ENCODE data around the gene GBP1. TPM values are rescaled to one million over a fixed set of nuclear protein-coding genes. Genes with fewer than 3 reads are reported as not detected.
"Not testable (repeated sequence)": the region's sequence is repeated elsewhere in the genome, so short reads cannot be mapped to it uniquely, and the experiment has no call there.

GBP1 gene
- total RNA-seq, 2 experiments from 2014 or later = 146 to 147 TPM

- peaks cover 22% of the 10 kb centered on the region for H3K36me3 Mint-ChIP-seq (ENCODE audit: low read depth)
- no peak overlapping the region for H3K4me3 Mint-ChIP-seq
- H3K27me3 Mint-ChIP-seq (ENCODE audit: low read depth) = no peaks in the 10 kb centered on the region
- POLR2A ChIA-PET = interaction anchor here (1.1 to 2.8 kb wide), 2 partner anchors 18 to 232 kb away, joined by 3 to 11 read pairs; partner anchors contain the start of gene GBP3
- DNase-seq (no peak), ATAC-seq (no peak)
- H3K9me3 Mint-ChIP-seq (ENCODE audit: insufficient read depth) = peaks cover 18% of the 10 kb centered on the region
- peaks cover 11% of the 10 kb centered on the region for H3K4me1 Mint-ChIP-seq (ENCODE audit: low read depth)
- no peak overlapping the region for H3K27ac Mint-ChIP-seq
- CTCF ChIA-PET = interaction anchor here (1.2 to 2.5 kb wide), 2 partner anchors 25 to 317 kb away, joined by 3 to 8 read pairs; partner anchors contain the start of gene GBP1
Observed at GRCh38 chr1:89040315-89040626, 24.7 kb downstream of the GBP1 start.

GRCh38 chr1:89037186-89037585, 27.8 kb downstream of the GBP1 start:
- H3K27ac Mint-ChIP-seq = no peak overlapping the region
- no peaks in the 10 kb centered on the region for H3K27me3 Mint-ChIP-seq (ENCODE audit: low read depth)
- peaks cover 17% of the 10 kb centered on the region for H3K9me3 Mint-ChIP-seq (ENCODE audit: insufficient read depth)
- ATAC-seq (no peak), DNase-seq (no peak)
- peaks cover 16% of the 10 kb centered on the region for H3K4me1 Mint-ChIP-seq (ENCODE audit: low read depth)
- POLR2A ChIA-PET = no interaction called here
- no peak overlapping the region for H3K4me3 Mint-ChIP-seq
- CTCF ChIA-PET = no interaction called here
- peaks cover 13% of the 10 kb centered on the region for H3K36me3 Mint-ChIP-seq (ENCODE audit: low read depth)

- DNase-seq = no peak
- POLR2A ChIA-PET = no interaction called here
- H3K4me3 Mint-ChIP-seq = no peak overlapping the region
- peaks cover 22% of the 10 kb centered on the region for H3K9me3 Mint-ChIP-seq (ENCODE audit: insufficient read depth)
- no peak overlapping the region for H3K27ac Mint-ChIP-seq
- peaks cover 20% of the 10 kb centered on the region for H3K36me3 Mint-ChIP-seq (ENCODE audit: low read depth)
- peaks cover 10% of the 10 kb centered on the region for H3K4me1 Mint-ChIP-seq (ENCODE audit: low read depth)
- peak; percentile 39 for ATAC-seq
- no peaks in the 10 kb centered on the region for H3K27me3 Mint-ChIP-seq (ENCODE audit: low read depth)
- CTCF ChIA-PET = interaction anchor here (1.3 kb wide), 1 partner anchor 10 kb away, joined by 4 read pairs; no protein-coding TSS in a partner anchor
Observed at GRCh38 chr1:89035080-89035479, 29.9 kb downstream of the GBP1 start.

GRCh38 chr1:89034004-89034403, 31.0 kb downstream of the GBP1 start:
- ATAC-seq; DNase-seq; H3K27me3 Mint-ChIP-seq (ENCODE audit: low read depth); POLR2A ChIA-PET; H3K27ac Mint-ChIP-seq; H3K4me3 Mint-ChIP-seq: not testable (repeated sequence)
- Mint-ChIP-seq H3K4me1 (ENCODE audit: low read depth) (peaks cover 17% of the 10 kb centered on the region), H3K9me3 (ENCODE audit: insufficient read depth) (peaks cover 22% of the 10 kb centered on the region), H3K36me3 (ENCODE audit: low read depth) (peaks cover 28% of the 10 kb centered on the region)
- CTCF ChIA-PET = interaction anchor here (0.9 to 1.3 kb wide), 2 partner anchors 9 to 12 kb away, joined by 3 to 4 read pairs; no protein-coding TSS in a partner anchor

- CTCF ChIA-PET; POLR2A ChIA-PET; ATAC-seq; H3K27ac Mint-ChIP-seq; H3K4me3 Mint-ChIP-seq; DNase-seq; H3K27me3 Mint-ChIP-seq (ENCODE audit: low read depth): not testable (repeated sequence)
- Mint-ChIP-seq H3K9me3 (ENCODE audit: insufficient read depth) (peaks cover 28% of the 10 kb centered on the region), H3K36me3 (ENCODE audit: low read depth) (peaks cover 35% of the 10 kb centered on the region), H3K4me1 (ENCODE audit: low read depth) (peaks cover 18% of the 10 kb centered on the region)
Observed at GRCh38 chr1:89029051-89029450, 36.0 kb downstream of the GBP1 start.

- POLR2A ChIA-PET = no interaction called here
- no peak overlapping the region for H3K4me3 Mint-ChIP-seq
- no peaks in the 10 kb centered on the region for H3K27me3 Mint-ChIP-seq (ENCODE audit: low read depth)
- H3K4me1 Mint-ChIP-seq (ENCODE audit: low read depth) = peaks cover 22% of the 10 kb centered on the region
- ATAC-seq (no peak), DNase-seq (no peak)
- peaks cover 16% of the 10 kb centered on the region for H3K9me3 Mint-ChIP-seq (ENCODE audit: insufficient read depth)
- peaks cover 35% of the 10 kb centered on the region for H3K36me3 Mint-ChIP-seq (ENCODE audit: low read depth)
- CTCF ChIA-PET = interaction anchor here (1.4 kb wide), 1 partner anchor 9 kb away, joined by 4 read pairs; no protein-coding TSS in a partner anchor
- no peak overlapping the region for H3K27ac Mint-ChIP-seq
Observed at GRCh38 chr1:89025928-89026327, 39.1 kb downstream of the GBP1 start.

- ATAC-seq (peak; percentile 34), DNase-seq (no peak)
- POLR2A ChIA-PET = interaction anchor here (0.9 to 2.3 kb wide), 10 partner anchors 18 to 820 kb away, joined by 4 to 12 read pairs (median 8); partner anchors contain the start of genes GBP1, GBP2 and GBP5
- H3K4me1 Mint-ChIP-seq (ENCODE audit: low read depth) = peaks cover 38% of the 10 kb centered on the region
- peak overlapping the region; percentile 82 for H3K27ac Mint-ChIP-seq
- peak overlapping the region; percentile 79 for H3K4me3 Mint-ChIP-seq
- CTCF ChIA-PET = interaction anchor here (0.9 to 2.6 kb wide), 7 partner anchors 9 to 335 kb away, joined by 3 to 14 read pairs (median 4); partner anchors contain the start of gene GBP1
- H3K27me3 Mint-ChIP-seq (ENCODE audit: low read depth) = no peaks in the 10 kb centered on the region
- peaks cover 15% of the 10 kb centered on the region for H3K9me3 Mint-ChIP-seq (ENCODE audit: insufficient read depth)
- peaks cover 48% of the 10 kb centered on the region for H3K36me3 Mint-ChIP-seq (ENCODE audit: low read depth)
Observed at GRCh38 chr1:89023026-89023425, 42.0 kb downstream of the GBP1 start.

GRCh38 chr1:89022167-89022959, 42.6 kb downstream of the GBP1 start, which contains the start of gene GBP3:
Gene GBP3, minus strand, starts transcription at chr1:89022866. Its CDS starts 2,145 bp downstream, at chr1:89020721.
- H3K36me3 Mint-ChIP-seq (ENCODE audit: low read depth) = peaks cover 53% of the 10 kb centered on the region

GRCh38 chr1:89018318-89018717, 46.7 kb downstream of the GBP1 start:
- H3K36me3 Mint-ChIP-seq (ENCODE audit: low read depth) = peaks cover 78% of the 10 kb centered on the region
- CTCF ChIA-PET; ATAC-seq; POLR2A ChIA-PET; H3K9me3 Mint-ChIP-seq (ENCODE audit: insufficient read depth); H3K27ac Mint-ChIP-seq; DNase-seq; H3K4me3 Mint-ChIP-seq; H3K27me3 Mint-ChIP-seq (ENCODE audit: low read depth): not testable (repeated sequence)
- H3K4me1 Mint-ChIP-seq (ENCODE audit: low read depth) = peaks cover 51% of the 10 kb centered on the region

More at GRCh38 chr1:89022167-89022959, 42.6 kb downstream of the GBP1 start, which contains the start of gene GBP3:
- H3K9me3 Mint-ChIP-seq (ENCODE audit: insufficient read depth) = peaks cover 10% of the 10 kb centered on the region
- DNase-seq (peak; percentile 37), ATAC-seq (peak; percentile 79)
- peak within 1 kb of the TSS; percentile 79 for H3K4me3 Mint-ChIP-seq
- no peaks in the 10 kb centered on the region for H3K27me3 Mint-ChIP-seq (ENCODE audit: low read depth)
- peak within 1 kb of the TSS; percentile 82 for H3K27ac Mint-ChIP-seq
- H3K4me1 Mint-ChIP-seq (ENCODE audit: low read depth) = peaks cover 43% of the 10 kb centered on the region
- ChIA-PET POLR2A (interaction anchor here (0.6 to 2.3 kb wide), 24 partner anchors 18 to 821 kb away, joined by 3 to 12 read pairs (median 4); partner anchors contain the start of genes GBP1, GBP2, GBP4 and GBP5), CTCF (interaction anchor here (0.8 to 2.6 kb wide), 14 partner anchors 8 to 443 kb away, joined by 3 to 14 read pairs (median 4); partner anchors contain the start of gene GBP1)

- no peak overlapping the region for H3K27ac Mint-ChIP-seq
- ChIA-PET CTCF (interaction anchor here (0.7 to 1.1 kb wide), 2 partner anchors 8 to 13 kb away, joined by 3 read pairs; no protein-coding TSS in a partner anchor), POLR2A (no interaction called here)
- no peaks in the 10 kb centered on the region for H3K27me3 Mint-ChIP-seq (ENCODE audit: low read depth)
- peaks cover 10% of the 10 kb centered on the region for H3K4me1 Mint-ChIP-seq (ENCODE audit: low read depth)
- no peak for ATAC-seq
- no peak overlapping the region for H3K4me3 Mint-ChIP-seq
- no peak for DNase-seq
- peaks cover 69% of the 10 kb centered on the region for H3K36me3 Mint-ChIP-seq (ENCODE audit: low read depth)
- H3K9me3 Mint-ChIP-seq (ENCODE audit: insufficient read depth) = peaks cover 21% of the 10 kb centered on the region
Observed at GRCh38 chr1:89008511-89008910, 56.5 kb downstream of the GBP1 start.

GRCh38 chr1:89005286-89006151, 59.5 kb downstream of the GBP1 start:
- Mint-ChIP-seq H3K4me1 (ENCODE audit: low read depth) (peaks cover 33% of the 10 kb centered on the region), H3K27me3 (ENCODE audit: low read depth) (no peaks in the 10 kb centered on the region), H3K4me3 (no peak overlapping the region), H3K9me3 (ENCODE audit: insufficient read depth) (peaks cover 28% of the 10 kb centered on the region), H3K27ac (no peak overlapping the region), H3K36me3 (ENCODE audit: low read depth) (peaks cover 77% of the 10 kb centered on the region)
- CTCF ChIA-PET = interaction anchor here (1.4 kb wide), 1 partner anchor 80 kb away, joined by 4 read pairs; no protein-coding TSS in a partner anchor
- no peak for DNase-seq
- POLR2A ChIA-PET = interaction anchor here (0.7 kb wide), 1 partner anchor 119 kb away, joined by 3 read pairs; no protein-coding TSS in a partner anchor
- ATAC-seq = no peak
